ENCODE results near the gene SLC6A19.

SLC6A19 gene

GRCh38 chr5:1209489-1209852 lies 8.1 kb downstream of the SLC6A19 start:
- DNase-seq (ENCODE audit: extremely low spot score) = no peak
- TF ChIP-seq CTCF (IDR thresholded peaks at IDR 0.05; ENCODE audit: control extremely low read depth, extremely low read depth, low read depth, missing control alignments) = no peak
- ChIA-PET POLR2A (no interaction called here), CTCF (interaction anchor here (1.3 kb wide), 1 partner anchor 435 kb away, joined by 3 read pairs; no protein-coding TSS in a partner anchor)

- DNase-seq (ENCODE audit: extremely low spot score) = no peak
- TF ChIP-seq CTCF (IDR thresholded peaks at IDR 0.05; ENCODE audit: control extremely low read depth, extremely low read depth, low read depth, missing control alignments) = no peak
- CTCF ChIA-PET = no interaction called here
- POLR2A ChIA-PET = no interaction called here
These were observed 8.7 kb downstream of the SLC6A19 start for GRCh38 chr5:1209896-1210776.

GRCh38 chr5:1210832-1211251 lies 9.4 kb downstream of the SLC6A19 start:
- POLR2A ChIA-PET = no interaction called here
- DNase-seq (ENCODE audit: extremely low spot score) = no peak
- CTCF ChIA-PET = no interaction called here

GRCh38 chr5:1211701-1212100 lies 10.3 kb downstream of the SLC6A19 start:
- ChIA-PET CTCF (no interaction called here), POLR2A (no interaction called here)
- no peak for DNase-seq (ENCODE audit: extremely low spot score)
- no peak for TF ChIP-seq CTCF (IDR thresholded peaks at IDR 0.05; ENCODE audit: control extremely low read depth, extremely low read depth, low read depth, missing control alignments)

More at GRCh38 chr5:1210832-1211251, 9.4 kb downstream of the SLC6A19 start:
- no peak for TF ChIP-seq CTCF (IDR thresholded peaks at IDR 0.05; ENCODE audit: control extremely low read depth, extremely low read depth, low read depth, missing control alignments)

GRCh38 chr5:1212271-1212670 lies 10.9 kb downstream of the SLC6A19 start:
- no peak for DNase-seq (ENCODE audit: extremely low spot score)
- ChIA-PET CTCF (no interaction called here), POLR2A (no interaction called here)
- TF ChIP-seq CTCF (IDR thresholded peaks at IDR 0.05; ENCODE audit: control extremely low read depth, extremely low read depth, low read depth, missing control alignments) = no peak

GRCh38 chr5:1212881-1213280 lies 11.5 kb downstream of the SLC6A19 start:
- POLR2A ChIA-PET = no interaction called here
- CTCF ChIA-PET = no interaction called here
- no peak for TF ChIP-seq CTCF (IDR thresholded peaks at IDR 0.05; ENCODE audit: control extremely low read depth, extremely low read depth, low read depth, missing control alignments)
- no peak for DNase-seq (ENCODE audit: extremely low spot score)
